ENCODE measurements around the gene NPSR1.

DNA sequence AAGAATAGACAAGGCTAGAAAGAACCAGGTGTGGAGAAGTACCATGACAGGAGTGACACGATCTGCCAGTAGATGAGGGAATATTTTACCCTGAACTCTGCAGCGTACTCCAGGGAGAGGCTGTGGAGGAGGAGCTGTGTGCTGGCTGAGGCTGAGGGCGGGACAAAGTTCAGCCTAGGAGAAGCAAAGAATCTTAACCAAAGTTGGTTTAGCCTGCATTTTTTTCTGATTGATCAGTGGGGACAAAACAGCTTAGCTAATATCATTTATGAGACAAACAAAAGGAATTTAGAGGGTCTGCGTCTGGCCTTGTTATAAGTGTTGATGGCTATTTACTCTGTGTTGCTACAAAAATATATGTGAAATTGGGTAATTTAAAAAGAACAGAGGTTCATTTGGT lies 5.2 kb upstream of the NPSR1 start:
- TF ChIP-seq, protein P1, sequence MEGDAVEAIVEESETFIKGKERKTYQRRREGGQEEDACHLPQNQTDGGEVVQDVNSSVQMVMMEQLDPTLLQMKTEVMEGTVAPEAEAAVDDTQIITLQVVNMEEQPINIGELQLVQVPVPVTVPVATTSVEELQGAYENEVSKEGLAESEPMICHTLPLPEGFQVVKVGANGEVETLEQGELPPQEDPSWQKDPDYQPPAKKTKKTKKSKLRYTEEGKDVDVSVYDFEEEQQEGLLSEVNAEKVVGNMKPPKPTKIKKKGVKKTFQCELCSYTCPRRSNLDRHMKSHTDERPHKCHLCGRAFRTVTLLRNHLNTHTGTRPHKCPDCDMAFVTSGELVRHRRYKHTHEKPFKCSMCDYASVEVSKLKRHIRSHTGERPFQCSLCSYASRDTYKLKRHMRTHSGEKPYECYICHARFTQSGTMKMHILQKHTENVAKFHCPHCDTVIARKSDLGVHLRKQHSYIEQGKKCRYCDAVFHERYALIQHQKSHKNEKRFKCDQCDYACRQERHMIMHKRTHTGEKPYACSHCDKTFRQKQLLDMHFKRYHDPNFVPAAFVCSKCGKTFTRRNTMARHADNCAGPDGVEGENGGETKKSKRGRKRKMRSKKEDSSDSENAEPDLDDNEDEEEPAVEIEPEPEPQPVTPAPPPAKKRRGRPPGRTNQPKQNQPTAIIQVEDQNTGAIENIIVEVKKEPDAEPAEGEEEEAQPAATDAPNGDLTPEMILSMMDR (IDR thresholded peaks at IDR 0.05): no peak
- TF ChIP-seq POLR2AphosphoS5 (IDR thresholded peaks at IDR 0.05): no peak

Data from prostate gland (tissue), 2 donors.